Fibroblast of villous mesenchyme (primary cell): Measurements from ENCODE around the gene MAP7. TPM values are rescaled to one million over a fixed set of nuclear protein-coding genes. Genes with fewer than 3 reads are reported as not detected.
"Not testable (repeated sequence)": the region's sequence is repeated elsewhere in the genome, so short reads cannot be mapped to it uniquely, and the experiment has no call there.

ENCODE experiments used
- DNase-seq: peaks from one replicate; pipeline ENCODE4 v3.0.0-alpha.2; 2010; ENCODE audit warnings: low read depth
- H3K4me3 ChIP-seq: 2 replicates; pipeline ENCODE4 v1.5.1; 2011; ENCODE audit warnings: low read depth, mild to moderate bottlenecking, low read length
- total RNA-seq: library from RNA; depleted of rRNA; stranded (reverse); fragments of >200 nt; gene quantifications from 2 replicates; pipeline ENCODE4 v1.2.3, GENCODE V29; 2012
- TF ChIP-seq, protein P1 (sequence below): IDR thresholded peaks from 2 replicates; pipeline ENCODE4 v1.5.1; 2012; ENCODE audit warnings: low read depth, mild to moderate bottlenecking, low read length; ENCODE audit not compliant: insufficient read depth

The MAP7 gene
- total RNA-seq, 1 donor, result 1.3 TPM

- H3K4me3 ChIP-seq, result no peak overlapping the region
- TF ChIP-seq, protein P1, sequence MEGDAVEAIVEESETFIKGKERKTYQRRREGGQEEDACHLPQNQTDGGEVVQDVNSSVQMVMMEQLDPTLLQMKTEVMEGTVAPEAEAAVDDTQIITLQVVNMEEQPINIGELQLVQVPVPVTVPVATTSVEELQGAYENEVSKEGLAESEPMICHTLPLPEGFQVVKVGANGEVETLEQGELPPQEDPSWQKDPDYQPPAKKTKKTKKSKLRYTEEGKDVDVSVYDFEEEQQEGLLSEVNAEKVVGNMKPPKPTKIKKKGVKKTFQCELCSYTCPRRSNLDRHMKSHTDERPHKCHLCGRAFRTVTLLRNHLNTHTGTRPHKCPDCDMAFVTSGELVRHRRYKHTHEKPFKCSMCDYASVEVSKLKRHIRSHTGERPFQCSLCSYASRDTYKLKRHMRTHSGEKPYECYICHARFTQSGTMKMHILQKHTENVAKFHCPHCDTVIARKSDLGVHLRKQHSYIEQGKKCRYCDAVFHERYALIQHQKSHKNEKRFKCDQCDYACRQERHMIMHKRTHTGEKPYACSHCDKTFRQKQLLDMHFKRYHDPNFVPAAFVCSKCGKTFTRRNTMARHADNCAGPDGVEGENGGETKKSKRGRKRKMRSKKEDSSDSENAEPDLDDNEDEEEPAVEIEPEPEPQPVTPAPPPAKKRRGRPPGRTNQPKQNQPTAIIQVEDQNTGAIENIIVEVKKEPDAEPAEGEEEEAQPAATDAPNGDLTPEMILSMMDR, result no peak
- DNase-seq, result no peak
Observed at GRCh38 chr6:136309729-136310311, 240.4 kb downstream of the MAP7 start.

DNA sequence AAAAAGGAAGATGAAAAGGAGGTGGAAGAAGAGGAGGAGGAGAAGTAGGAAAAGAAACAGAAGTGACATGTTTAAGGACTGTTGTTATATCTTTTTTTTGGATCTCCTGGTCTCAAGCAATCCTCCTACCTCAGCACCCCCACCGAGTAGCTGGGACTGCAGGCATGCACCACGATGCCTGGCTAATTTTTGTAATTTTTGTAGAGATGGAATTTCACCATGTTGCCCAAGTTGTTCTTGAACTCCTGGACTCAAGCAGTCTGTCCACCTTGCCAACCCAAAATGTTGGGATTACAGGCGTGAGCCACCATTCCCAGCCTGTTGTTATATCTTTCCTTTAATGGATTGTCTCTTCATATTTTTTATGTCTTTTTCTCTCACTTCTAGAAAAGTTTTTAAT, 241.1 kb downstream of the MAP7 start:
- DNase-seq, result no peak
- no peak overlapping the region for H3K4me3 ChIP-seq
- TF ChIP-seq, protein P1, result no peak

DNA sequence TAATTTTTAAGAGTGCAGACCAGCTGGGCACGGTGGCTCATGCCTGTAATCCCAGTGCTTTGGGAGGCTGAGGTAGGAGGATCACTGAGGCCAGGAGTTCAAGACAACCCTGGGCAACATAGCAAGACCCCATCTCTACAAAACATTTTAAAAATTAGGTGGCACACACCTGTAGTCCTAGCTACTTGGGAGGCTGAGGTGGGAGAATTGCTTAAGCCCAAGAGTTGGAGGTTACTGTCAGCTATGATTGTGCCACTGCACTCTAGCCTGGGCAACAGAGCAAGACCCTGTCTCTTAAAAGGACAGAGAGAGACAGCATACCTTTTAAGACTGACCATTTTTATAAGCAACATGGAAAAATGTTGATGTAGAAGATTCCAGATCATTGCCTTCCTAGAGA, 241.8 kb downstream of the MAP7 start:
- DNase-seq, H3K4me3 ChIP-seq: not testable (repeated sequence)

GRCh38 chr6:136307351-136307750, 242.9 kb downstream of the MAP7 start:
- TF ChIP-seq, protein P1, result no peak
- H3K4me3 ChIP-seq, result no peak overlapping the region
- no peak for DNase-seq

DNA sequence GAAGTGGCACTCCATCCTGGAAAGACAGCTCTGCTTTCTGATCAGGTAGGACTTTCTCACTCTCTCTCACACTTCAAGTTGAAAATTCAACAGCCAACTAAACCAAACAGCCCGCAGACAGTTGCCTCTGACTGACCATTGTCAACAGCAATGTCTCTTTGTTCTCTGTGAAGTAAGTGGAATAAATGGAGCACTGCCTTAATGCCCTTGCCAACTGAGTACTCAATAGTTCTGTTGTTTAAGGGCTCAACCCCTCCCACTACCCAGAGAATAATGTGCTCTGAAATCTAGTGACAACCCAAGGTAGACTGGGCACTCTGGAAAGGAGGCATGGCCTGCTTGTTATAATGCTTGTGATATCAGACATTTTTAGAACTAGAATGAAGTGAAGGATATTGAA, 243.8 kb downstream of the MAP7 start:
- TF ChIP-seq, protein P1, result no peak
- DNase-seq, result no peak
- no peak overlapping the region for H3K4me3 ChIP-seq

GRCh38 chr6:136304410-136304809, 245.8 kb downstream of the MAP7 start:
- DNase-seq, result no peak
- TF ChIP-seq, protein P1, result no peak
- no peak overlapping the region for H3K4me3 ChIP-seq

GRCh38 chr6:136303516-136303915, 246.7 kb downstream of the MAP7 start:
- no peak for DNase-seq
- no peak overlapping the region for H3K4me3 ChIP-seq
- TF ChIP-seq, protein P1, result no peak

GRCh38 chr6:136294621-136295020, 255.6 kb downstream of the MAP7 start:
- DNase-seq, result no peak
- TF ChIP-seq, protein P1, result no peak
- H3K4me3 ChIP-seq, result no peak overlapping the region
